HG03575 (cell line): ENCODE data around the gene RSPH9.
"Not testable (repeated sequence)": the region's sequence is repeated elsewhere in the genome, so short reads cannot be mapped to it uniquely, and the experiment has no call there.

Source experiments
- ATAC-seq: cut with Tn5 transposase; IDR thresholded peaks from one replicate; pipeline ENCODE4 v1.9.1; 2021; ENCODE audit not compliant: unreplicated experiment, insufficient number of reproducible peaks, low FRiP score; ENCODE audit errors: extremely low read depth

Gene RSPH9

DNA sequence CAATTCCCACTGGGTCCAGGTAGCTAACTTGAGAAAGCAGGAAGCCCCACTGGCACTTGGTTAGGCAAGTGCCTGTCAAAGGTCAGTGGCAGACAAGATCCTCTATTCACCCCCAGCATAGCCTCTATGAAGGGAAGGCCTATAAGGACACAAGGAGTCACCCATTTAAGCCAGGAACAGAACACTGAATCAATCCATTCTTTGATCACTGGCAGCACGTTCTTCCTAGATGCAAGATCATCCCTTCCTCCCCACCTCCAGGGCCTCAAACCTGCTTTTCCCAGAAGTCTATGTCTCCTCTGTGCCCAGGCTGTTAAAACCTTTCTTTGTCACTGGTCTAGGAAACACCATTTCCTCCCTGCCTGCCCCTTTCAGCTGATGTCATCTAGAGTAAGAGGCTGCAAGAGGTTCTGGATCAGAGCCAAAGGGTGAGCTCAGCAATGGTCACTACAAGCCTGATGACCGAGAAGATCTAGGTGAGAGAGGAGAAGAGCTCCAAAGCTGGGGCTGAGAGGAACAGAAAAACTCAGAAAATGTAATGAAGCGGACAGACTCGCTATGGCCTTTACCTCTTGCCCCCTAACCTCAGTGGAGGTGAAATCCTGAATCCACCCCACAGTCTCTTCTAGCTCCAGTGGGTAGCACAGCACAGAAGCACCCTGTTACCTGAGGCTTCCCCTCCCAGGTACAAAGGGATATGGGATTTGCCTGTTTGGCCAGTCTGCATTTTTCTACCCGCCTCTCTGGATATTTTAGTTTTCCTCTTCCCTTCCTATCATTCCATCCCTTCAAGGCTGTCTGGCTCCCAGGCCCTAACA lies 17.6 kb upstream of the RSPH9 start:
- no peak for ATAC-seq

DNA sequence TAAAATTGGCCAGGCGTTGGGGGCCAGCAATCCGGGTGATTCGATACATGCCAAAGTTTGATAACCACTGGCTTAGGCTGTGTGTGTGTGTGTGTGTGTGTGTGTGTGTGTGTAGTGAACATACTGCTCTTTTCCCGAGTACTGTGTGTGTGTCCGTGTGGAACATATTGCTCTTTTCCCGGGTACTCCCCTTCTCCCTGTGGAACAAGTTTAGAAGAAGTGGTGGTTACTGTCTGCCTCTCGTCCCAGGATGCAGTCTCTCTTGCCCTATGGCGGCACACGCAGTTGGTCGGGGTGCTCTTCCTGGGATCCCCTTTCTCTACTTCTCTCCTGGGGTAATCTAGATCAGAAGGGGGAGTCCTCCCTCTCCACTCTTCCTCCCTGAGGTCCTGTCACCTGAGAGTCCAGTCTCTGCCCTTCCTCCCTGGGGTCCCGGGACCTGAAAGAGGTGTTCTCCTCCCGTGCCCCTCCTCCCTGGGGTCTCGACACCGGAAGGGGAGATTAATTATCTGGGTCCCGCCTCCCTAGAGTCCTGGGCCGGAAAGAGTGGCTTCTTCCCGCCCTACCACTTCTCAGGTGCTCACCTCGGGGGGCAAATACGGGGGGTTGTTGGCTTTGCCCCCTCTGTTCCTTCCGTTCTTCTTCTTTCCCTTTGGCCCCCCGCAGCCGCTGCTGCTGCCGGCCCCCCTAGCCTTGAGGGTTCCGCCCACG lies 16.3 kb upstream of the RSPH9 start:
- ATAC-seq = no peak

DNA sequence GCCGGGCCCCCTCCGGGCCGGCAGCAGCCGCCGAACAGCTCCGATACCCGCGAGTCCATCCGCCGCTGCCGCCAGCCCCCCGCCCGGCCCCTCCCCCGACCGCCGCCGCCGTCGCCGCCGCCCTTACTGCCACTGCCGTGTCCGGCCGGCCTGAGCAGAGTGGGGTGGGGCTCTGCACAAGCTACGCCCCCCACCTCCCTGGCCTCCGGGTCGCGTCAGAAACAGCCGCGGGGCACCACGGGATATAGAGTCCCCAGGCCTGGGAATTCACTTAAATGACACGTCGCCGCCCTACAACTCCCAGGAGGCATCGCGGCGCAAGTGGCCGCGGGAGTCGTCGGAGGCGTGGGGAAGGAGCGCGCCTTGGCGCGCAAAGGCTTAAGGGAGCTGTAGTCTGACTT lies 15.7 kb upstream of the RSPH9 start, which contains the start of gene GTPBP2:
Gene GTPBP2, minus strand, starts transcription at position 161 of the 401 bp plus-strand sequence. Its CDS starts 102 bp downstream, at position 59.
- peak; percentile 33 for ATAC-seq

DNA sequence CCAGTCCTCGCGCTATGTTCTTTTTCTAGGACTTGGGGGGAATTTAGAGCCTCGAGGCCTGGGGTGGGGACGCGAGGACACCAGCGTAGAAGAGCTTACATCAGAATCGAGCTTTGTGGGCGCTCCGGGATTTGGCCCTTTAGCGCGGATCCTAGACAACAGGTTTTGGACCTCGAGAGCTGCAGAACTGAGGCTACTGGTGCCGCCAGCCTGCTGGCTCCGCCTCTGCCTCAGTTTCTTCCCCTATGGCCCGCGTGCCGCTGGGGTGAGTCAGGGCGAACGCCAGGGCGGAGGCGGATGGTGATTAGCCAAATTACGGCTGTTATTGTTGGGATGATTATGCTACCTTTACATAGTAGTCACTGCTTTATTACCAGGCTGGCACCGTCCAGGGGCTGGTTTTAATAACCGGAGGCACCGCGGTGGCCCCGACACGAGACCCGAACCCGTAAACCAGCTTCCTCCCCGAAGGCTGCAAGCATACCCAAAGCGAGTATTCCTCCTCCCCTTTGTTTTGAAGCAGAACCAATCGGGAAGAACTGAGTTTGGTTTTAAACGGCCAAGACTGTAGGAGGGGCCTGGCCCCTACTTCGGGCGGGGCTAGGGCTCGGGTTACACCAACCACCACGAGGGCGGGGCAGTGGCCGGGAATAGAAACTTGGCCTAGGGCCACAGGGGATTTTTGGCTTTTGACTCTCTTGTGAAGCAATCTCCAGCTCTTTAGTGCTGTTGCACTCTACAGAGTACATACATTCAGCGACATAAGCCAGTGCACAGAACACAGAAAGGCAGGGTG lies 15.1 kb upstream of the RSPH9 start:
- ATAC-seq = peak; percentile 54

DNA sequence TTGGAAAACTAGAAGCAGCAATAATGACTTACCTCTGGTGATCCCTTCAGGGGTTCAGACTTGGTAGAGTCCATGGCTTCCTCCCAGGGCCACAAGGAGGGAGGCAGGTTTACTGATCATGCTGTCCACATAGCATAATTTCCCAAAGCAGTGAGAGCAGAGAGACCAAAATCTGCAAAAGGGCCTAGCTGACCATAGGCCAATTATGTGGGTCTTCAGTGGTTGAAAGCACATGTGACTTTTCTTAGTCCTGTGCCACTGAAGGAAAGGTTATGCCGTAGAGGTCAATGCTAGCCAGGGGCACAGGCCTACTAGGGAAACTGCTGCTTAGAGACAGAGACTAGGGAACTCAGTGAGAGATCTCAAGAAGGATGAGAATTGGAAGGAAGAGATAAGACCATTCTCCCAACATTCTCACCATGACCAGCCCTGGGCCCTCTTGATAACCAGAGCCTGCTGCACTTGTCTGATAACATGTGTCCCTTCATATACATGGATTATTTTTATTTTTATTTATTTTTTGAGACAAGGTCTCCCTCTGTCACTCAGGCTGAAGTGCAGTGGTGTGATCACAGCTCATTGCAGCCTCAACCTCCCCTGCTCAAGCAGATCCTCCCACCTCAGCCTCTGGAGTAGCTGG lies 13.7 kb upstream of the RSPH9 start:
- no peak for ATAC-seq

DNA sequence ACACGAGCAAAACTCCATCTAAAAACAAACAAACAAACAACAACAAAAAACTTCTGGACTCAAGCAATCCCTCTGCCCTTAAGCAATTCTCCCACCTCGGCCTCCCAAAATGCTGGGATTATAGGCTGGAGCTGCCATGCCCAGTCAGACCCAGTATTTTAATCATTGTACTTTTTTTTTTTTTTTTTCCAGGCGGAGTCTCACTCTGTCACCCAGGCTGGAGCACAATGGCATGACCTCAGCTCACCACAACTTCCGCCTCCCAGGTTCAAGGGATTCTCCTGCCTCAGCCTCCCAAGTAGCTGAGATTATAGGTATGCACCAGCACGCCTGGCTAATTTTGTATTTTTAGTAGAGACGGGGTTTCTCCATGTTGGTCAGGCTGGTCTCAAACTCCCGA lies 11.8 kb upstream of the RSPH9 start:
- ATAC-seq = not testable (repeated sequence)

DNA sequence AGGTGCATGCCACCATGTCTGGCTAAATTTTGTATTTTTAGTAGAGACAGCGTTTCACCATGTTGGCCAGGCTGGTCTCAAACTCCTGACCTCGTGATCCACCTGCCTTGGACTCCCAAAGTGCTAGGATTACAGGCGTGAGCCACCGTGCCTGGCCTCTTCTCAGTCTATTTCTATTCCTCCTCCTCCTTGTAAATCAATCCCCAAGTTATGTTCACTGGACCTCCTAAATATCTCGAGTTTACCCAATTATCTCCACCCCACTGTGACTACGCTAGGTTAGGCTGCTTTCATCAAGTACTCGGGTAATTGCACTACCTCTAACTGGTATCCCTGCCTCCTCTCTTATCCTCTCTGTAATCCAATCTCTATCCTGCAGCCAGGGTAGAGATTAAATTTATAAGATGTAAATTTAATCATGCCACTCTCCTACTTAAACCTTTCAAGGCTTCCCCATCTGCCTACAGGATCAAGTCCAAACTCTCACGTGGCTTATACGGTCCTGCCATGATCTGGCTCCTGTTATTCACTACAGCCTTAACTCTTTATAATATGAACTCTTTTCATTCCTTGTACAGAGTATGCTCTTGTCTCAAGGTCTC lies 10.0 kb upstream of the RSPH9 start:
- ATAC-seq = no peak

DNA sequence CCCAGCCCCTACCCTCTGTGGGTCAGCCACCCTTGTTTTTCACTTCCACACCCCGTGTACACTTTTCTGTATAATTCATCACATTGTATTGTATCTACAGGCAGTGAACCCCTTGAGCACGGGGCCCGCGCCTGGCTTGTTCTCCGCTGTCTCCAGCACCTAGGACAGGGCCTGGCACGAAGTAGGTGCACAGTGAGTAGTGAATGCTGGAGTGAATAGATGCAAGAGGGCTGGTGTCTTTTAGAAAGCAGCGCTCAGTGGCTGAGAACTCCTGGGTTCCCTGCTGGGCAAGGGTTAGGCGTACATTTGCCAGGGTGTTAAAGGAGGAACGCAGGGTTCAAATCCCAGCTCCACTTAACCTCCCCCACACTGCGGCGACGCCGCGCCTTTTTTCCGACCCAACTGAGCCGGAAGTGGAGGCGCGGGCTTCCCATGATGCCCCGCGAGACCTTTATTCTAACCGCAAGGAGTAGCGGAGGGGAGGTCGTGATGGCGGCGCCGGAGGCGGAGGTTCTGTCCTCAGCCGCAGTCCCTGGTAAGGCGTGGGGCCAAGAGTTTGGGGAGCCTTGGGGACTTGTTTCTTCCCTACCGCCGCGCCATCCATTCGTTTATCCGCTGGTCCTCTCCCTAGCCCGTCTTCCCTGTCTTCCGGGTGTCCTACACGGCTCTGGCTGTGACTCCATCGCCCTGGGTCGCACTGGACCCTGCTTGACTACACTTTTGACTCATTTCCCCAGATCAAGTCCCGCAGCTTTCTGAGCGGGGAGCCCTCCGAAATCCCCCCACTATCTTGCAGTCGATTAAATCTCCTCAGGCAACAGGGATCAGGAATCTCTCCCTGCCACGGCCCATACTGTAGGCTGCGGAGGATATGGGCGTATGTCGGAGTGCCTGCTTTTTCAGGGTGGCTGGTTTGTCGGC lies 9.2 kb upstream of the RSPH9 start, which contains the start of gene MAD2L1BP:
Gene MAD2L1BP, plus strand, starts transcription at position 454 of the 921 bp plus-strand sequence. Its CDS starts 36 bp downstream, at position 490.
- ATAC-seq = no peak

DNA sequence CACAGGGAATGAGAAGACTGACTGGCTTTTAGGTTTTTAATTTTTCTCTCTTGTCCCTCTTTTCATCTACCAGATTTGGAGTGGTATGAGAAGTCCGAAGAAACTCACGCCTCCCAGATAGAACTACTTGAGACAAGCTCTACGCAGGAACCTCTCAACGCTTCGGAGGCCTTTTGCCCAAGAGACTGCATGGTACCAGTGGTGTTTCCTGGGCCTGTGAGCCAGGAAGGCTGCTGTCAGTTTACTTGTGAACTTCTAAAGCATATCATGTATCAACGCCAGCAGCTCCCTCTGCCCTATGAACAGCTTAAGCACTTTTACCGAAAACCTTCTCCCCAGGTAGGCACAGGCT lies 8.6 kb upstream of the RSPH9 start:
- ATAC-seq = no peak

DNA sequence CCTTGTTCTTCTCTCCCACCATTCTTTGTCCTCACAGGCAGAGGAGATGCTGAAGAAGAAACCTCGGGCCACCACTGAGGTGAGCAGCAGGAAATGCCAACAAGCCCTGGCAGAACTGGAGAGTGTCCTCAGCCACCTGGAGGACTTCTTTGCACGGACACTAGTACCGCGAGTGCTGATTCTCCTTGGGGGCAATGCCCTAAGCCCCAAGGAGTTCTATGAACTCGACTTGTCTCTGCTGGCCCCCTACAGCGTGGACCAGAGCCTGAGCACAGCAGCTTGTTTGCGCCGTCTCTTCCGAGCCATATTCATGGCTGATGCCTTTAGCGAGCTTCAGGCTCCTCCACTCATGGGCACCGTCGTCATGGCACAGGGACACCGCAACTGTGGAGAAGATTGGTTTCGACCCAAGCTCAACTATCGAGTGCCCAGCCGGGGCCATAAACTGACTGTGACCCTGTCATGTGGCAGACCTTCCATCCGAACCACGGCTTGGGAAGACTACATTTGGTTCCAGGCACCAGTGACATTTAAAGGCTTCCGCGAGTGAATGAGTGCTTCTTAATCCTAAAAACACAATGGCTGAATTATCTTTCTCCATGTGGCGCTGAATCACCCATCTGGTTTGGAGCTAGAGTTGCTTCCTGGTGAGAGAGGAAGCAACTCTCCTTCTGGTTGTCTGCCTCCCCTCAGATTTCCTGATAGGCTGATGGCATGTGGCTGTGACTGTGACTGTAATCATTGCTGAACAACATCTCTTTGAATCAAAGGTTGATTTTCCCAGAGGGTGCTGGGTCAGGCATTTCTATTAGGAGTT lies 4.6 kb upstream of the RSPH9 start:
- ATAC-seq = no peak

DNA sequence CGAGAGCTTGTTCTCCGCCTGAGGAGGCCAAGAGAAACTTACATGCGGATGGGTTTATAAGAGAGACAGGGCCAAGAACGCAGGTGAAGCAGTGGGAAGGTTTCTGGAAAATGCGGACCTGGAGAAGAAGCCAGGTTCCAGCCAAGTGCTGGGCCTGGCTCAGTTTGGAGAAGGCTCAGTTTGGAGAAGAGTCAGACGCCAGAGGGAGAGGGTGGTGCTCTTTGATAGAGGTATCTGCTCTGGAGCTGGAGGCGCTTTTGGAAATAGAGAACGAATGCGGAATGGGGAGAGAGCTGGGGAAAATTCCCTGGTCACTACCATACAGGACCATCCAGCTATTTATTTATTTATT lies 753 bp downstream of the RSPH9 start:
- no peak for ATAC-seq

DNA sequence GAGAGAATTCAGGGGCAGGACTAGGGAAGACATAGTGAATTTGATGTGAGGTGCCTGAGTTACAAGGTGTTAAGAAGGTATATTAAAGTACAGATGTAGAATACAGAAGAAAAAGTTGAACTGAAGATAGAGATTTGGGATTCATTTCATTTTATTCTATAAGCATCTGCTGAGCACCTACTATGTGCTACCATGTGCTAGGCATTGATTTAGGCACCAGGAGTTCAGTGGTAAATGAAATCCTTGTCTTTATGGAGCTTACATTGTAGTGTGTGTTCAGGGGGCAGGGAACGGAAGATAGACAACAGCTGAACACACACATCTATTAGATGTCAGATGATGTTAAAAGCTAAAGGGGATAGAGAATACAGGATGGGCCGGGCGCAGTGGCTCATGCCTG lies 2.8 kb downstream of the RSPH9 start:
- no peak for ATAC-seq

DNA sequence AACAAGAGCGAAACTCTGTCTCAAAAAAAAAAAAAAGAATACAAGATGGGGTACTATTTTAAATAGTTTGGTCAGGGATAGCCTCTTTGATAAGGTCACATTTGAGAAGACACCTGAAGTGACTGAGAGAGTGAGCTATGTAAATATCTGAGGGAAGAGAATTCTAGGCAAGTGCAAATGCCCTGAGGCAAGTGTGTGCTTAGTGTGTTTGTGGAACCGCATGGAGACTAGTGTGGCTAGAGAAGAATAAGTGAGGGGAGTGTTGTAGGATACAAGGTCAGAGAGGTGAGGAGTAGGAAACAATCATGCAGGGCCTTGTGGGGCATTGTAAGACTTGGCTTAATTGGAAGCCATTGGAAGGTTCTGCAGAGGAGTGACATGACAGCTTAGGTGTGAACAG lies 3.4 kb downstream of the RSPH9 start:
- ATAC-seq = no peak

DNA sequence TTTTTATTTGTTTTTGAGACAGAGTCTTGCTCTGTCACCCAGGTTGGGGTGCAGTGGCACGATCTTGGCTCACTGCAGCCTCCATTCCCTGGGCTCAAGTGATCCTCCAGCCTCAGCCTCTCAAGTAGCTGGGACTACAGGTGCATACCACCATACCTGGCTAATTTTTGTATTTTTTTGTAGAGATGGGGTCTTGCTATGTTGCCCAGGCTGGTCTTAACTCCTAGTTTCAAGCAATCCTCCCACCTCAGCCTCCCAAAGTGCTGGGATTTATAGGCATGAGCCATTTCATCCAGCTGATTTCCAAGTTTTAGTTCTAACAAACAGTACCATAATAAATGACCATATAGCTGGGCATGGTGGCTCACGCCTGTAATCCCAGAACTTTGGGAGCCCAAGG lies 8.0 kb downstream of the RSPH9 start:
- ATAC-seq = not testable (repeated sequence)

DNA sequence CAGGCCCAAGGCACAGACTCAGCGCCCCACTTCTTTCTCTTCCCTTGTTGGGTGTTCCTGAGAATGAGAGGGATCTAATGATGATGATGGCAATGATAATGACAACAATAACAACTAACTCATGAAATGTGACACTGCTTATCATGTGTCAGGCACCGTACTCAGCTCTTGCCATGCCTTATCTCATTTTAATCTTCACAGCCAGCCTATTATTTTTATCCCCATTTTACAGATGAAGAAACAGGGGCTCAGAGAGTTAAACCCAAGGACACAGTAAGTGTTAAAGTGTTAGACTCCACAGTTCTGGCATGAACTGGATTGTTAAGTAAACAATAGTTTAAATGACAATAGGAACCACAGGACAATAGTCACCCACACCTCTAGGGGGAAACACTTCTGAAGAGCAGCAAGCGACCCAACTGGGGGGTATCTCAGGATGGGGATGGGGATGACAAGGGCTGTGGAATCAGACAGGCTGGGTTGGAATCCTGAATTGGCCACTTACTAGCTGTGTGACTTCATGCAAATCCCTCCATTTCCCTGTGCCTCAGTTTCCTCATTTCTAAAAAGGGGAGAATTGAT lies 12.5 kb downstream of the RSPH9 start:
- ATAC-seq = no peak

DNA sequence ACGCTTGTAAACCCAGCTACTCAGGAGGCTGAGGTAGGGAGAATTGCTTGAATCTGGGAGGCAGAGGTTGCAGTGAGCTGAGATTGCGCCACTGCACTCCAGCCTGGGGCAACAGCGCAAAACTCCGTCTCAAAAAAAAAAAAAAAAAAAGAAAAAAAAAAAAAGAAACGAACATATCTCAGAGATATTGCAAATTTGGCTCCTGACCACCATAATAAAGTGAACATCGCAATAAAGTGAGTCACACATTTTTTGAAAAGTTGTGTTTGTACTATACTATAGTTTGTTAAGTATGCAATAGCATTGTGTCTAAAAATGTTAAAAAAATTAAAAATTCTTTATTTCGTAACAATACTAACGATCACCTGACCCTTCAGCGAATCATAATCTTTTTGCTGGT lies 13.3 kb downstream of the RSPH9 start:
- ATAC-seq = no peak

DNA sequence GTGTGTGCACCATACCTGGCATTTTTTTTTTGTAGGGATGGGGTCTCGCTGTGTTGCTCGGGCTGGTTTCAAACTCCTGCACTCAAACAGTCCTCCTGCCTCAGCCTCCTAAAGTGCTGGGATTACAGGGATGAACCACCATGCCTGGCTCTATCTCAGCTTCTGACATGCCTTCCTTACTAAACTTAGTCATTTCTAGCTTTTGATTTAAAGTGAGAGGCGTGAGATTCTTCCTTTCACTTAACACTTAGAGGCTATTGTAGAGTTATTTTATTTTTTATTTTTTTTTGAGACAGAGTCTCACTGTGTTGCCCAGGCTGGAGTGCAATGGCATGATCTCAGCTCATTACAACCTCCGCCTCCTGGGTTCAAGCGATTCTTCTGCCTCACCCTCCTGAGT lies 18.1 kb downstream of the RSPH9 start:
- not testable (repeated sequence) for ATAC-seq
